PC-9 (cell line): ENCODE data around the gene ITSN2.

ENCODE experiments used
- CTCF ChIP-seq: fragments of 200-600 bp; sonication (generic); conservative IDR thresholded peaks from 2 replicates; pipeline ENCODE4 v1.6.1; 2017; ENCODE audit warnings: mixed run types, antibody characterized with exemption, mild to moderate bottlenecking, moderate library complexity
- EZH2 ChIP-seq: fragments of 200-600 bp; sonication (generic); IDR thresholded peaks from 2 replicates; pipeline ENCODE4 v1.8.0; 2017; ENCODE audit warnings: antibody characterized with exemption, low read depth

- TF ChIP-seq CTCF, result no peak
- TF ChIP-seq EZH2, result no peak
Observed at GRCh38 chr2:24359129-24360049, 947 bp downstream of the ITSN2 start.
